Measurements from ENCODE around the gene ISG15. TPM values are rescaled to one million over a fixed set of nuclear protein-coding genes. Genes with fewer than 3 reads are reported as not detected.

Gene ISG15
- total RNA-seq, 1 experiment from 2014 or later = 140 TPM

- peaks cover 9 to 59% of the 10 kb centered on the region in 2 experiments; a peak in 3 of 4 replicates for H3K4me1 ChIP-seq (ENCODE audit: control insufficient read depth in 1 of 2, insufficient read depth in 2 of 2, low read length in 2 of 2)
- ChIA-PET CTCF (interaction anchor here (1.0 kb wide), 1 partner anchor 15 kb away, joined by 4 read pairs; no protein-coding TSS in a partner anchor), RAD21 (ENCODE audit: low non-redundant PET in 1 of 2, low total read pairs in 2 of 2, uncharacterized antibody in 2 of 2, unreplicated experiment in 2 of 2) (interaction anchor here in 1 of 2 experiments (0.7 kb wide), 1 partner anchor 15 kb away, joined by 3 read pairs; no protein-coding TSS in a partner anchor), POLR2A (interaction anchor here (1.0 to 1.5 kb wide), 3 partner anchors 15 to 23 kb away, joined by 3 to 5 read pairs (median 3); partner anchors contain the start of gene ISG15)
- peaks cover 8% of the 10 kb centered on the region; the same call in 1 of the 2 replicates for H4K20me1 ChIP-seq (ENCODE audit: insufficient read depth)
- peak overlapping the region; percentile 98 for H3K4me2 ChIP-seq (ENCODE audit: low read length)
- no peaks in the 10 kb centered on the region for H3K36me3 ChIP-seq (ENCODE audit: control insufficient read depth in 1 of 2, insufficient read depth in 2 of 2, low read length in 2 of 2)
- ATAC-seq (peak; percentile 21), DNase-seq (ENCODE audit: low read depth, low spot score) (no peak)
- no peak overlapping the region for H2AFZ ChIP-seq (ENCODE audit: low read depth, low read length, poor library complexity, severe bottlenecking)
- H3K9me2 ChIP-seq (ENCODE audit: insufficient read depth) = no peaks in the 10 kb centered on the region
- intact Hi-C loops (cut with micrococcal nuclease) = no loop called here
- TF ChIP-seq ZFX (IDR thresholded peaks at IDR 0.05) (peak; percentile 55; the same call in 1 of the 2 replicates), TCF7L2 (IDR thresholded peaks at IDR 0.05; ENCODE audit: borderline replicate concordance, extremely low read depth, insufficient read depth, insufficient read length) (peak; percentile 18), CBX3 (IDR thresholded peaks at IDR 0.05; ENCODE audit: low read depth) (no peak)
- H3K9me3 ChIP-seq (ENCODE audit: control insufficient read depth in 1 of 2, insufficient read depth in 1 of 2, low read depth in 1 of 2, low read length in 2 of 2) = no peaks in the 10 kb centered on the region
- BruUV-seq (replicated peaks) = no TSS peak
- H3K27me3 ChIP-seq (ENCODE audit: insufficient read depth, low read length) = no peaks in the 10 kb centered on the region
- H3K9ac ChIP-seq (ENCODE audit: low read length) = peak overlapping the region; percentile 100
- peaks cover 29% of the 10 kb centered on the region for H3K79me2 ChIP-seq (ENCODE audit: insufficient read depth, low read length)
- peak overlapping the region; percentile 75 to 83 for H3K4me3 ChIP-seq (replicated peaks in 1 of 2; ENCODE audit: low read depth in 1 of 2, low read length in 2 of 2)
- H3K27ac ChIP-seq (ENCODE audit: low read depth, low read length) = peak overlapping the region; percentile 99
These were observed 14.1 kb upstream of the ISG15 start for GRCh38 chr1:998995-999724.

- no peak for TF ChIP-seq ELF1 (IDR thresholded peaks at IDR 0.05; ENCODE audit: borderline replicate concordance, low read depth)
- no peak for TF ChIP-seq ZNF274 (IDR thresholded peaks at IDR 0.05; ENCODE audit: low read depth, low read length)
- TF ChIP-seq SP1 (IDR thresholded peaks at IDR 0.05; ENCODE audit: low read depth) = no peak
- peak; percentile 51 for TF ChIP-seq TCF7L2 (IDR thresholded peaks at IDR 0.05; ENCODE audit: borderline replicate concordance, extremely low read depth, insufficient read depth, insufficient read length)
- TF ChIP-seq EZH2 (IDR thresholded peaks at IDR 0.05) = no peak
- TF ChIP-seq POLR2A (IDR thresholded peaks at IDR 0.05; ENCODE audit: borderline replicate concordance, extremely low read depth, insufficient read depth, insufficient read length) = peak; percentile 69
- TF ChIP-seq ZFX (IDR thresholded peaks at IDR 0.05) = peak; percentile 68; the same call in 1 of the 2 replicates
- TF ChIP-seq POLR2AphosphoS5 (IDR thresholded peaks at IDR 0.05; ENCODE audit: low read depth, low read length) = peak; percentile 87
- no peak for TF ChIP-seq EGR1 (IDR thresholded peaks at IDR 0.05; ENCODE audit: low read depth)
- no peak for TF ChIP-seq EZH2phosphoT487 (IDR thresholded peaks at IDR 0.05; ENCODE audit: borderline replicate concordance)
- TF ChIP-seq MAX (IDR thresholded peaks at IDR 0.05) = no peak
- H3K4me3 ChIP-seq (replicated peaks in 1 of 2; ENCODE audit: low read depth in 1 of 2, low read length in 2 of 2) = peak within 1 kb of the TSS; percentile 75 to 83
- ATAC-seq = peak; percentile 67
- H3K27me3 ChIP-seq (ENCODE audit: insufficient read depth, low read length) = no peaks in the 10 kb centered on the region
- H3K27ac ChIP-seq (ENCODE audit: low read depth, low read length) = peak within 1 kb of the TSS; percentile 99
- H2AFZ ChIP-seq (ENCODE audit: low read depth, low read length, poor library complexity, severe bottlenecking) = no peak within 1 kb of the TSS
- POLR2A ChIA-PET = interaction anchor here (1.0 to 1.5 kb wide), 3 partner anchors 14 to 32 kb away, joined by 3 to 5 read pairs (median 3); partner anchors contain the start of gene ISG15
- H3K79me2 ChIP-seq (ENCODE audit: insufficient read depth, low read length) = peaks cover 29% of the 10 kb centered on the region
- peak within 1 kb of the TSS; percentile 98 for H3K4me2 ChIP-seq (ENCODE audit: low read length)
- RAD21 ChIA-PET (ENCODE audit: low non-redundant PET in 1 of 2, low total read pairs in 2 of 2, uncharacterized antibody in 2 of 2, unreplicated experiment in 2 of 2) = interaction anchor here in 1 of 2 experiments (0.7 kb wide), 1 partner anchor 15 kb away, joined by 3 read pairs; no protein-coding TSS in a partner anchor
- H3K9ac ChIP-seq (ENCODE audit: low read length) = peak within 1 kb of the TSS; percentile 100
- H3K4me1 ChIP-seq (ENCODE audit: control insufficient read depth in 1 of 2, insufficient read depth in 2 of 2, low read length in 2 of 2) = peaks cover 15 to 66% of the 10 kb centered on the region in 2 experiments
- intact Hi-C loops (cut with micrococcal nuclease) = loop anchor here (2.0 to 5.0 kb wide), 2 partner anchors 15 to 67 kb away; no protein-coding TSS in a partner anchor
- no peaks in the 10 kb centered on the region for H3K9me3 ChIP-seq (ENCODE audit: control insufficient read depth in 1 of 2, insufficient read depth in 1 of 2, low read depth in 1 of 2, low read length in 2 of 2)
- CTCF ChIA-PET = interaction anchor here (1.0 kb wide), 1 partner anchor 64 kb away, joined by 5 read pairs; no protein-coding TSS in a partner anchor
- no TSS peak for BruUV-seq (replicated peaks)
- peak; percentile 84 for DNase-seq (ENCODE audit: low read depth, low spot score)
- H4K20me1 ChIP-seq (ENCODE audit: insufficient read depth) = peaks cover 8% of the 10 kb centered on the region; the same call in 1 of the 2 replicates
- no peaks in the 10 kb centered on the region for H3K9me2 ChIP-seq (ENCODE audit: insufficient read depth)
- H3K36me3 ChIP-seq (ENCODE audit: control insufficient read depth in 1 of 2, insufficient read depth in 2 of 2, low read length in 2 of 2) = no peaks in the 10 kb centered on the region
These were observed 13.5 kb upstream of the ISG15 start, which contains the start of gene HES4 for GRCh38 chr1:999725-1000356. Gene HES4, minus strand, starts transcription at chr1:1000097. Its CDS starts 124 bp downstream, at chr1:999973.
